Measurements from ENCODE around the gene KCNC1.

DNA sequence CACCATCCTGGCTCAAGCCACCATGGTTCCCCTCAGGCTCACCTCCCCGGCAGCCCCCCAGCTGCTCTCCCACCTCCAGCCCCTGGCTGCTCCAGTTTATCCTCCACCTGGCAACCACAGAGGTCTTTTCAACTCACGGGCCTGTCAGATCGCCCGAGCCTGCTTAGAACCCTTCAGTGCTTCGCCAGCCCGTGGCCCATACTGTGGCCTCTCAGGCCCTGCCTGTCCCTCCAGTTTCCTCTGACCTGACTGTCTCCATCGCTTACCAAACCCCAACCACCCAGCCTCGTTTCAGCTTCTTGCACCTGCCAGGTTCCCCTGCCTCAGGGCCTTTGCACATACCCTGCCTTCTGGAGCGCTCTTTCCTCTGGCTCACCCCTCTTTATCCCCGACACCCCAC, 6.9 kb downstream of the KCNC1 start:
- TF ChIP-seq, protein P1, sequence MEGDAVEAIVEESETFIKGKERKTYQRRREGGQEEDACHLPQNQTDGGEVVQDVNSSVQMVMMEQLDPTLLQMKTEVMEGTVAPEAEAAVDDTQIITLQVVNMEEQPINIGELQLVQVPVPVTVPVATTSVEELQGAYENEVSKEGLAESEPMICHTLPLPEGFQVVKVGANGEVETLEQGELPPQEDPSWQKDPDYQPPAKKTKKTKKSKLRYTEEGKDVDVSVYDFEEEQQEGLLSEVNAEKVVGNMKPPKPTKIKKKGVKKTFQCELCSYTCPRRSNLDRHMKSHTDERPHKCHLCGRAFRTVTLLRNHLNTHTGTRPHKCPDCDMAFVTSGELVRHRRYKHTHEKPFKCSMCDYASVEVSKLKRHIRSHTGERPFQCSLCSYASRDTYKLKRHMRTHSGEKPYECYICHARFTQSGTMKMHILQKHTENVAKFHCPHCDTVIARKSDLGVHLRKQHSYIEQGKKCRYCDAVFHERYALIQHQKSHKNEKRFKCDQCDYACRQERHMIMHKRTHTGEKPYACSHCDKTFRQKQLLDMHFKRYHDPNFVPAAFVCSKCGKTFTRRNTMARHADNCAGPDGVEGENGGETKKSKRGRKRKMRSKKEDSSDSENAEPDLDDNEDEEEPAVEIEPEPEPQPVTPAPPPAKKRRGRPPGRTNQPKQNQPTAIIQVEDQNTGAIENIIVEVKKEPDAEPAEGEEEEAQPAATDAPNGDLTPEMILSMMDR (IDR thresholded peaks at IDR 0.05; ENCODE audit: low read length): no peak
- no peak for TF ChIP-seq EZH2 (IDR thresholded peaks at IDR 0.05; ENCODE audit: borderline replicate concordance, low read length)

Measured in OCI-LY1 (cell line).